ENCODE results near the gene PPT1. TPM values are rescaled to one million over a fixed set of nuclear protein-coding genes. Genes with fewer than 3 reads are reported as not detected.
A peak's percentile ranks its signal among the peaks of the same experiment; 100 is the strongest.

PPT1 gene
- total and polyA plus RNA-seq, 5 donors, result 37.6 to 59.0 (median 41.6) TPM

GRCh38 chr1:40067023-40067422 is 30.0 kb downstream of the PPT1 start:
- 69% methylated on average over 2 of the region's 2 CpGs for WGBS
- no peaks in the 10 kb centered on the region for H3K27me3 ChIP-seq (ENCODE audit: control insufficient read depth, insufficient read depth)
- H3K4me1 ChIP-seq (ENCODE audit: control insufficient read depth, insufficient read depth, low read length), result no peaks in the 10 kb centered on the region
- no peak overlapping the region for H3K27ac ChIP-seq (ENCODE audit: low read length)
- intact Hi-C loops (cut with DNase I), result no loop called here
- H3K4me3 ChIP-seq (ENCODE audit: low read length), result no peak overlapping the region
- no peak for ATAC-seq
- DNase-seq, result no peak
- no peaks in the 10 kb centered on the region for H3K9me3 ChIP-seq (ENCODE audit: control insufficient read depth, low read length)

GRCh38 chr1:40064797-40065499 is 32.1 kb downstream of the PPT1 start:
- no peak for DNase-seq
- intact Hi-C loops (cut with DNase I), result no loop called here

GRCh38 chr1:40059960-40060750 is 36.9 kb downstream of the PPT1 start:
- DNase-seq (no peak), ATAC-seq (peak in 1 of 2 donors; percentile 3)
- Histone ChIP-seq H3K4me3 (ENCODE audit: low read length) (no peak overlapping the region), H3K9me3 (ENCODE audit: control insufficient read depth, low read length) (no peaks in the 10 kb centered on the region), H3K27me3 (ENCODE audit: control insufficient read depth, insufficient read depth) (no peaks in the 10 kb centered on the region), H3K4me1 (ENCODE audit: control insufficient read depth, insufficient read depth, low read length) (peaks cover 16% of the 10 kb centered on the region), H3K27ac (ENCODE audit: low read length) (peak overlapping the region; percentile 80)
- intact Hi-C loops (cut with DNase I), result no loop called here
- 46% methylated on average over 7 of the region's 7 CpGs for WGBS

More at GRCh38 chr1:40064797-40065499, 32.1 kb downstream of the PPT1 start:
- no peak overlapping the region for H3K4me3 ChIP-seq (ENCODE audit: low read length)
- WGBS, result 81% methylated on average over 2 of the region's 2 CpGs
- no peaks in the 10 kb centered on the region for H3K27me3 ChIP-seq (ENCODE audit: control insufficient read depth, insufficient read depth)
- H3K9me3 ChIP-seq (ENCODE audit: control insufficient read depth, low read length), result no peaks in the 10 kb centered on the region
- ATAC-seq, result no peak
- no peak overlapping the region for H3K27ac ChIP-seq (ENCODE audit: low read length)
- H3K4me1 ChIP-seq (ENCODE audit: control insufficient read depth, insufficient read depth, low read length), result peaks cover 4% of the 10 kb centered on the region

GRCh38 chr1:40059338-40059959 is 37.6 kb downstream of the PPT1 start:
- Histone ChIP-seq H3K4me1 (ENCODE audit: control insufficient read depth, insufficient read depth, low read length) (peaks cover 16% of the 10 kb centered on the region), H3K4me3 (ENCODE audit: low read length) (no peak overlapping the region), H3K9me3 (ENCODE audit: control insufficient read depth, low read length) (no peaks in the 10 kb centered on the region), H3K27me3 (ENCODE audit: control insufficient read depth, insufficient read depth) (no peaks in the 10 kb centered on the region), H3K27ac (ENCODE audit: low read length) (peak overlapping the region; percentile 80)
- intact Hi-C loops (cut with DNase I), result no loop called here
- DNase-seq, result no peak
- 47% methylated on average over 4 of the region's 4 CpGs for WGBS
- peak; percentile 71 to 88 for ATAC-seq

GRCh38 chr1:40058453-40059337 is 38.4 kb downstream of the PPT1 start:
- Histone ChIP-seq H3K4me3 (ENCODE audit: low read length) (no peak overlapping the region), H3K27ac (ENCODE audit: low read length) (no peak overlapping the region), H3K4me1 (ENCODE audit: control insufficient read depth, insufficient read depth, low read length) (peaks cover 18% of the 10 kb centered on the region), H3K9me3 (ENCODE audit: control insufficient read depth, low read length) (no peaks in the 10 kb centered on the region), H3K27me3 (ENCODE audit: control insufficient read depth, insufficient read depth) (no peaks in the 10 kb centered on the region)
- intact Hi-C loops (cut with DNase I), result no loop called here
- DNase-seq (no peak), ATAC-seq (peak in 1 of 2 donors; percentile 47)
- 63% methylated on average over 7 of the region's 7 CpGs for WGBS

- DNase-seq (no peak), ATAC-seq (no peak)
- peaks cover 18% of the 10 kb centered on the region for H3K4me1 ChIP-seq (ENCODE audit: control insufficient read depth, insufficient read depth, low read length)
- 84% methylated on average over 1 of the region's 1 CpG for WGBS
- H3K27me3 ChIP-seq (ENCODE audit: control insufficient read depth, insufficient read depth), result no peaks in the 10 kb centered on the region
- no peak overlapping the region for H3K27ac ChIP-seq (ENCODE audit: low read length)
- H3K4me3 ChIP-seq (ENCODE audit: low read length), result no peak overlapping the region
- no peaks in the 10 kb centered on the region for H3K9me3 ChIP-seq (ENCODE audit: control insufficient read depth, low read length)
- intact Hi-C loops (cut with DNase I), result no loop called here
Observed at GRCh38 chr1:40058097-40058452, 39.0 kb downstream of the PPT1 start.

- ATAC-seq, result peak in 1 of 2 donors; percentile 17
- no peak overlapping the region for H3K4me3 ChIP-seq (ENCODE audit: low read length)
- no peak overlapping the region for H3K27ac ChIP-seq (ENCODE audit: low read length)
- DNase-seq, result no peak
- no peaks in the 10 kb centered on the region for H3K27me3 ChIP-seq (ENCODE audit: control insufficient read depth, insufficient read depth)
- WGBS, result 40% methylated on average over 1 of the region's 1 CpG
- no peaks in the 10 kb centered on the region for H3K9me3 ChIP-seq (ENCODE audit: control insufficient read depth, low read length)
- intact Hi-C loops (cut with DNase I), result no loop called here
- H3K4me1 ChIP-seq (ENCODE audit: control insufficient read depth, insufficient read depth, low read length), result peaks cover 18% of the 10 kb centered on the region
Observed at GRCh38 chr1:40057310-40058030, 39.6 kb downstream of the PPT1 start.

- Histone ChIP-seq H3K9me3 (ENCODE audit: control insufficient read depth, low read length) (no peaks in the 10 kb centered on the region), H3K27ac (ENCODE audit: low read length) (no peak overlapping the region), H3K4me1 (ENCODE audit: control insufficient read depth, insufficient read depth, low read length) (peaks cover 18% of the 10 kb centered on the region), H3K4me3 (ENCODE audit: low read length) (no peak overlapping the region), H3K27me3 (ENCODE audit: control insufficient read depth, insufficient read depth) (no peaks in the 10 kb centered on the region)
- intact Hi-C loops (cut with DNase I), result no loop called here
- DNase-seq, result no peak
- ATAC-seq, result no peak
- WGBS, result 93% methylated on average over 5 of the region's 5 CpGs
Observed at GRCh38 chr1:40056519-40057309, 40.3 kb downstream of the PPT1 start.

GRCh38 chr1:40053138-40053887 is 43.7 kb downstream of the PPT1 start:
- peaks cover 14% of the 10 kb centered on the region for H3K4me1 ChIP-seq (ENCODE audit: control insufficient read depth, insufficient read depth, low read length)
- intact Hi-C loops (cut with DNase I), result no loop called here
- WGBS, result 78% methylated on average over 11 of the region's 11 CpGs
- no peak overlapping the region for H3K27ac ChIP-seq (ENCODE audit: low read length)
- ATAC-seq (no peak), DNase-seq (no peak)
- no peak overlapping the region for H3K4me3 ChIP-seq (ENCODE audit: low read length)
- no peaks in the 10 kb centered on the region for H3K9me3 ChIP-seq (ENCODE audit: control insufficient read depth, low read length)
- no peaks in the 10 kb centered on the region for H3K27me3 ChIP-seq (ENCODE audit: control insufficient read depth, insufficient read depth)

Data from right cardiac atrium (tissue), 5 donors.